ENCODE measurements around the gene SULT4A1. TPM values are rescaled to one million over a fixed set of nuclear protein-coding genes. Genes with fewer than 3 reads are reported as not detected.

The SULT4A1 gene
- total RNA-seq, 1 donor from 2014 or later: not detected

DNA sequence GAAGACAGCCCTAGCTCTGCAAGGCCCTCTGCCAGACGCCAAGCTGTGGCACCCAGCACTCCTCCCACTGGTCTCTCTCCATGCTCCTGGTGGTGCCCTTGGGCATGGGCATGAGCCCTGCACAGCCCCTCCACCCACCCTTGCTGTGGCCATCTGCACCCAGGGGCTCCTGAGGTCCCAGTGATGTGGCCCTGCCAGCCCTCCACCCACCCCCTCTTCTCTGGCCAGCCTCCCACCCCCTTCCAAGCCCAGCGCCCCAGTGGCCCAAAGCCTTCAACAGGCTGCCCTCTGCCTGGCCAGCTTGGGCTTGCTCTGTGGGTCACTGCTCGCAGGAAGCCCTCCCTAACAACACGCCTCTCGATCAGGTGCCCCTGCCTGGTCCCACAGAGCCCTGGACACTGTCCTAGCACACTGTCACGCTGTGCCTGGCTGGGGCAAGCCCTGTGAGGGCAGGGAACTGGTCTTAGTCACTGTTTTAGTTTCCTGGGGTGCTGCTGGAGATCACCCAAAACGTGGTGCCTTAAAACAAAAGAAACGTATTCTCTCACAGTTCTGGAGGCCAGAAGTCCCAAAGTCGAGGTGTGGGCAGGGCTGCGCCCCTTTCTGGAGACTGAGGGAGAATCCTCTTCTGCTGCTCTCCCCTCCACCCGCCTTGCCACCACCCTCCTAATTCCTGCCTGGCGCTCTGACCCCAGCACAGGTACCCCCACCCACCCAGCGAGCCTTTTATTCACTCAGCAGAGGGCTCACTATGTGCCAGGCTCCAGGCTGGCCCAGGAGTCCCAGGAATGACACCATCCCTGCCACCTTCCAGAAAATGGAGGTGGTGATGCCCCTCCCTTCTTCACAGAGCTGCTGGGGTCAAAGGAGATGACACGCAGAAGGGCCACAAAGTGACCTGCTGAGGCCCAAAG lies 14.7 kb downstream of the SULT4A1 start:
- peaks cover 8% of the 10 kb centered on the region for H3K27me3 ChIP-seq
- TF ChIP-seq, protein P1, sequence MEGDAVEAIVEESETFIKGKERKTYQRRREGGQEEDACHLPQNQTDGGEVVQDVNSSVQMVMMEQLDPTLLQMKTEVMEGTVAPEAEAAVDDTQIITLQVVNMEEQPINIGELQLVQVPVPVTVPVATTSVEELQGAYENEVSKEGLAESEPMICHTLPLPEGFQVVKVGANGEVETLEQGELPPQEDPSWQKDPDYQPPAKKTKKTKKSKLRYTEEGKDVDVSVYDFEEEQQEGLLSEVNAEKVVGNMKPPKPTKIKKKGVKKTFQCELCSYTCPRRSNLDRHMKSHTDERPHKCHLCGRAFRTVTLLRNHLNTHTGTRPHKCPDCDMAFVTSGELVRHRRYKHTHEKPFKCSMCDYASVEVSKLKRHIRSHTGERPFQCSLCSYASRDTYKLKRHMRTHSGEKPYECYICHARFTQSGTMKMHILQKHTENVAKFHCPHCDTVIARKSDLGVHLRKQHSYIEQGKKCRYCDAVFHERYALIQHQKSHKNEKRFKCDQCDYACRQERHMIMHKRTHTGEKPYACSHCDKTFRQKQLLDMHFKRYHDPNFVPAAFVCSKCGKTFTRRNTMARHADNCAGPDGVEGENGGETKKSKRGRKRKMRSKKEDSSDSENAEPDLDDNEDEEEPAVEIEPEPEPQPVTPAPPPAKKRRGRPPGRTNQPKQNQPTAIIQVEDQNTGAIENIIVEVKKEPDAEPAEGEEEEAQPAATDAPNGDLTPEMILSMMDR (IDR thresholded peaks at IDR 0.05): no peak
- DNase-seq: peak; percentile 43

DNA sequence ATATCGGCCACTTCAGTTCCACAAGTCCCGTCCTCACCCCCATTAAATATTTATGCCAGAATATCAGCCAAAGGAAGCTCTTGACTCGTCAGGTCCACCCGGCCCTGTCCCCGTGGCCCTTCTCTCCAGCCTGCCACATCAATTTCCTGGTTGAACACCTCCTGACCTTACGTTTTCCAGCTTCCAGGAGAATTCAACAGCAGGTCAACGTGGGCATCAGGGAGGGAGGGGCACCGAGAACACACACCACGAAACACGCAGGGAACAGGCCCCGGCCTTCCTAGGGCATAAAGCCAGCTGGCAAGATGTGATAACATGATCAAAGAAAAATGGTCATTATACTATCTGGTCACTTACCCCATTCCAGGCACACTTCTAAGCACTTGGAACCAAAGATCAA lies 15.3 kb downstream of the SULT4A1 start:
- Histone ChIP-seq H3K4me1 (no peaks in the 10 kb centered on the region), H3K9me3 (no peaks in the 10 kb centered on the region), H3K27ac (no peak overlapping the region), H3K4me3 (no peak overlapping the region), H3K27me3 (peaks cover 8% of the 10 kb centered on the region), H3K36me3 (no peaks in the 10 kb centered on the region)
- DNase-seq (no peak), ATAC-seq (no peak)
- intact Hi-C loops (cut with DNase I): no loop called here
- TF ChIP-seq, protein P1 (IDR thresholded peaks at IDR 0.05): no peak

More for the DNA sequence above, 14.7 kb downstream of the SULT4A1 start:
- no peak overlapping the region for H3K4me3 ChIP-seq
- H3K27ac ChIP-seq: no peak overlapping the region
- H3K4me1 ChIP-seq: no peaks in the 10 kb centered on the region
- no peak for ATAC-seq
- H3K9me3 ChIP-seq: no peaks in the 10 kb centered on the region
- H3K36me3 ChIP-seq: no peaks in the 10 kb centered on the region
- intact Hi-C loops (cut with DNase I): no loop called here

DNA sequence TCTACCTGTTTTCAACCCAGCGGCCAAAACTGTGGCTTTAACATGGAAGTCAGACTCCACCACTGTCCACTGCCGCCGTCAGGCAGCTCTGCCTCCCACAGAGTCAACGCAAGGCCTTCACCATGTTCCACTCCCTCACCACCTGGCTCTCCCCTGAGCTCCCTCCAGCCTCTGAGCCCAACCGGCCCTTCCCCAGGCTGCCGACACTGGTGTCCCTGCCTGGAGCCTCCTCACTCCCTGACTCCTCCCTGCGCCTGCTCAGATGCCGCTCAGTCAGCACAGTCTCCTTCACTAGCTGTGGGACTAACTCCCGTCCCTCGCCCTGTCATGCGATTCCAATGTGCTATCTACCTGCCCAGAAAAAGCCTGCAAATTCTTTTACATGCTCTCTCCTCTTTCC lies 16.3 kb downstream of the SULT4A1 start:
- no peak overlapping the region for H3K4me3 ChIP-seq
- intact Hi-C loops (cut with DNase I): no loop called here
- no peaks in the 10 kb centered on the region for H3K27me3 ChIP-seq
- ATAC-seq (no peak), DNase-seq (peak; percentile 48)
- TF ChIP-seq, protein P1 (IDR thresholded peaks at IDR 0.05): no peak
- no peak overlapping the region for H3K27ac ChIP-seq
- no peaks in the 10 kb centered on the region for H3K36me3 ChIP-seq
- no peaks in the 10 kb centered on the region for H3K4me1 ChIP-seq
- no peaks in the 10 kb centered on the region for H3K9me3 ChIP-seq

DNA sequence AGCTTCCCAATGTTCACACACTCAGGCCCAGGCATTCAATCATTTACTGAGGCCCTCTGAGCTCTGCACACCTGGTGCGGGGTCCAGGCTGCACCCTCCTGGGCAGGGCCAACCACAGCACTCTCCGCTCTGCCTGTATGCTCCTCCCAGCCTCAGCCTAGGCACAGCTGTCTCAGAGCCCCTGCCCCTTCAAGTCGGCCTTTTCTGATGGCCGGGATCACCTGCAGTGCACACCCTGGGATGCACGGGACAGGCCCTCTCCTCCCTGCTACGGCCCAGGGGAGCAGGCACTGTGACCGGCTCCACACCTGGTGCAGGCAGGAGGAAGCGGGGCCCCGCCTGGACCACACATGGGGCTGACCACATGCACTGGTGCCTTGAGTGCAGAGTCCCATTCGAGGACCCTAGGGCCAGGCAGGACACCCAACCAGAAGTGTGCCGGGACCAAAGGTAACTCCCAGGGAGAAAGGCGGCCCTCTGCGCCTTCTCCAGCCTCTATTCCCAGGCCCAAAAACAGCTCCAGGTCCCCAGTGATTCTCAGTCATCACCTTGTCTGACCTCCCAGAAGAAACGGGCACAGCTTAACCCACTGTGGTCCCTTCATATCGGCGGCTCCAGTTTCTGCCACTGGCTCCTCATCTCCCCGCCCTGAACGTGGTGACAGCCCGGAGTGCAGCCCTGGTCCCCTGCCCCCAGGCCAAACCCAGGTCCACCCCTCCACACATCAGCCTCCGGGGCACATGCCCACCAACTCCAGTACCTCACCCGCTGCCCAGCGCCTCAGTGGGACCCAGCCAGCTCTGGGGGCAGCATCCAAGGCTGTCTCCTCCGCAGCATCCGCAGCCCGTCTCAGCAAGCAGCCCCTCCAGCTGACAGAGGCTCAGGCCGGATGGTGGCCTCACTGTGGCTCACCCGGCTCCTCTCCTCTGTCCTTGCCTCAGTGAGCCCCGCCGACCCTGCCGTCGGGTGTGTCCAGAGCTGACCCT lies 17.5 kb downstream of the SULT4A1 start:
- H3K4me1 ChIP-seq: no peaks in the 10 kb centered on the region
- intact Hi-C loops (cut with DNase I): no loop called here
- no peak overlapping the region for H3K4me3 ChIP-seq
- H3K9me3 ChIP-seq: no peaks in the 10 kb centered on the region
- no peak overlapping the region for H3K27ac ChIP-seq
- ATAC-seq (no peak), DNase-seq (no peak)
- no peaks in the 10 kb centered on the region for H3K36me3 ChIP-seq
- H3K27me3 ChIP-seq: no peaks in the 10 kb centered on the region
- TF ChIP-seq, protein P1 (IDR thresholded peaks at IDR 0.05): no peak

DNA sequence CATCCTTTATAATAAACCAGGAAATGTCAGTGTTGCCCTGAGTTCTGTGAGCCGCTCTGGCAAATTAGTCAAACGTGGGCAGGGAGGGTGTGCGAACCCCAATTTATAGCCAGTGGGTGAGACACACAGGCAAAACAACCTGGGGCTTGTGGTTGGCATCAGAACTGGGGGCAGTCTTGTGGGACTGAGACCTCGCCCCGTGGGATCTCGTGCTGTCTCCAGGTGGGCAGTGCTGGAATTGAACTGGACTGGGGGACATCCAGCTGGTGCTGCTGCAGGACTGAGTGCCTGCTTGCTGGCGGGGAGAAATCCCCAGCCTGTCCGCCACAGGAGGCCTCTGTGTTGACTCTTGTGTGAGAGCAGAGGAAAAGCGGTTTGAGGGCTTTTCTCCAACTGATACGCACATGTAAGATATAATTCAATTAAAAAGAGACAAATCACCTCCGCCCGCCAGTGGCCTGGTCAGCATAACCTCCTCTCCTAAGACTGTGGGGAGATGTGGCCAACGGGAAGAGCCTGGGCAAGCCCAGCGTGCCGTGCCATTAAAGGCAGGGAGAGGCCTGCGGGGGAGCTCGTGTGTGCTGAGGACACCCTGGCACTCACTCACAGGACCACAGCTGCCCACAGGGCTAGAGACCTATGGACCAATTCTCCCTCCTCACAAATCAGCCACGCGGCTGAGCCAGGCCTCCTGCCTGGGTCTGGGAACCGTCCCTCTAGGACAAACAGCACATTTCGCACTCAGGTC lies 18.4 kb downstream of the SULT4A1 start:
- Histone ChIP-seq H3K9me3 (no peaks in the 10 kb centered on the region), H3K27ac (no peak overlapping the region), H3K4me1 (no peaks in the 10 kb centered on the region), H3K27me3 (no peaks in the 10 kb centered on the region), H3K36me3 (no peaks in the 10 kb centered on the region), H3K4me3 (no peak overlapping the region)
- intact Hi-C loops (cut with DNase I): no loop called here
- no peak for ATAC-seq
- DNase-seq: no peak
- TF ChIP-seq, protein P1 (IDR thresholded peaks at IDR 0.05): no peak

All from upper lobe of right lung (tissue), 1 donor.